Left hindlimb (tissue), 1 donor: ENCODE data around the gene CMC1.
"Not testable (repeated sequence)": the region's sequence is repeated elsewhere in the genome, so short reads cannot be mapped to it uniquely, and the experiment has no call there.

ENCODE experiments used
- DNase-seq: peaks from one replicate; pipeline ENCODE4 v3.0.0-alpha.2; 2018

Gene CMC1, protein sequence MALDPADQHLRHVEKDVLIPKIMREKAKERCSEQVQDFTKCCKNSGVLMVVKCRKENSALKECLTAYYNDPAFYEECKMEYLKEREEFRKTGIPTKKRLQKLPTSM

GRCh38 chr3:28241221-28242160 is at the start of gene CMC1:
TSS of gene CMC1 (plus strand) at chr3:28241619. CDS start at chr3:28241794, 175 bp downstream.
- DNase-seq = peak; percentile 98

DNA sequence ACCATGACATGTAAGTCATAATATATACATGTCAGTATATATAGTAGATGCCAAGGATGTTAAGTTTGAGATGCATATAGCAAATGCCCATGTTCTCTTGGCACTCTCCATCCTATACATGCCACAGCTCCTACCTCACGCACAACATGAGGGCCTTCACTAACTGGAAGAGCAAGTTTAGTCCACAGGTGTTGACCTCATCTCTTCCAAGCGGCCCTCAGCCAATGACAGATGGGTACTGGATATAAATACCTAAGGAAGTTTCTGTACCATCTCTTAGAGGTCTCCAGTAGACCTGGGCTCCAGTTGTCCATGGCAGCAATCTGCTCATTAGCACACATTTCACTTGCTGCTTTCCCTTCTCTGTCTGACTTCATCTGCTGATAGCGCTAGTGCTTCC is 43.3 kb upstream of the CMC1 start:
- DNase-seq = no peak

GRCh38 chr3:28198974-28199373 is 42.4 kb upstream of the CMC1 start:
- no peak for DNase-seq

DNA sequence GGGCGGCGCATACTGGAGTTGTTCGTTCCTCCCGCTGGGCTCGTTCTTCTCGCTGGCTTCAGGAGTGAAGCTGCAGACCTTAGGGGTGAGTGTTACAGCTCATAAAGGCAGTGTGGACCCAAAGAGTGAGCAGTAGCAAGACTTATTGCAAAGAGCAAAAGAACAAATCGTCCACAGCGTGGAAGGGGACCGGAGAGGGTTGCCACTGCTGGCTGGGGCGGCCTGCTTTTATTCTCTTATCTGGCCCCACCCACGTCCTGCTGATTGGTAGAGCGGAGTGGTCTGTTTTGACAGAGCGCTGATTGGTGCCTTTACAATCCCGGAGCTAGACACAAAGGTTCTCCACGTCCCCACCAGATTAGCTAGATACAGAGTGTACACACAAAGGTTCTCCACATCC is 41.8 kb upstream of the CMC1 start:
- DNase-seq = not testable (repeated sequence)

- DNase-seq = not testable (repeated sequence)
Observed at GRCh38 chr3:28200366-28200848, 41.0 kb upstream of the CMC1 start.

- DNase-seq = no peak
Observed at GRCh38 chr3:28206479-28206878, 34.9 kb upstream of the CMC1 start.

- no peak for DNase-seq
Observed at GRCh38 chr3:28207000-28207733, 34.3 kb upstream of the CMC1 start.

DNA sequence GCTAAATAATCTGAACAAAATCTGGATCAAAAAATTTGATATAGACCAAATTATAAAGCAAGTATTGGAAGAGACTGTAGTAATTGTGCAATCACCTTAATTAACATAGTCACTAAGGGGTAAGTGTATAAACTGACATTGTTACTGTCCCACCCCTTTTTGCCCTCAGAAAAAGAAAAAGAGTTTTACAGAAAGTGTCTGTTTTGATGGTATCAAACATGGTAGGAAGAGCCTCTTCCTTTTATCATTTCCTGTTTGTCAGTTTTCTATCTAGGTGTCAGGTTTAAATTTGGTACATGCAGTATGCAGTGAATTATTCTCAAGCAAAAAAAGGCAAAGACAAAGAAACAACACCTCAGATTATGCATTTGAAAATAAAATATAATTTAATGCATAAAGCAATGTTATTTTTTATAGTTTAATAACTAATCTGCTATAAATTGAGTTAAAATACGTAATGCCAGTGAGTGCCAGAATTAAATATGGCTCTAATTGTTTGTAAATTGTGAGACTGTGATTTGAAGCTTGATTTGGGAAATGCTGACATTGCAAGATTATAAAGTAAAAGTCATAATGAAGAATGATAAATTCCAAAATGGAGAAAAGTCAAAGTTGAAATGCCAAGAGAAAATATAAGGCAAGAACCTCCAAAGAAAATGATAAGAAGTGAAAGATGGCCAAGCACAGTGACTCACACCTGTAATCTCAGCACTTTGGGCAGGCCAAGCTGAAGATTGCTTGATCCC is 30.3 kb upstream of the CMC1 start:
- DNase-seq = no peak

GRCh38 chr3:28212681-28213080 is 28.7 kb upstream of the CMC1 start:
- no peak for DNase-seq

- DNase-seq = no peak
Observed at GRCh38 chr3:28215407-28215806, 26.0 kb upstream of the CMC1 start.

- DNase-seq = no peak
Observed at GRCh38 chr3:28218071-28218916, 23.1 kb upstream of the CMC1 start.

DNA sequence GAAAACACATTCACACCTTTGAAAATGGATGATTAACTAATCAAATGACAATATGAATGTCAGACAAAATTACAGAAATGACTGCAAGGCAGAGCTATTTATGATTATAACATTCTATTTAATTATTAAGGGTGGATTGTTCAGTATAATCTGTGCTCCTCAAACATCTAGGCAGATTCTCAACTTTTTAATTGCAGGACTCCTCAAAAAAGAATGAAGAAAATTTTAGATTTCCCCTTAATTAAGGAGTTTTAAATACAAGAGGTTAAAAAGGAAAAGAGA is 22.6 kb upstream of the CMC1 start:
- DNase-seq = no peak

DNA sequence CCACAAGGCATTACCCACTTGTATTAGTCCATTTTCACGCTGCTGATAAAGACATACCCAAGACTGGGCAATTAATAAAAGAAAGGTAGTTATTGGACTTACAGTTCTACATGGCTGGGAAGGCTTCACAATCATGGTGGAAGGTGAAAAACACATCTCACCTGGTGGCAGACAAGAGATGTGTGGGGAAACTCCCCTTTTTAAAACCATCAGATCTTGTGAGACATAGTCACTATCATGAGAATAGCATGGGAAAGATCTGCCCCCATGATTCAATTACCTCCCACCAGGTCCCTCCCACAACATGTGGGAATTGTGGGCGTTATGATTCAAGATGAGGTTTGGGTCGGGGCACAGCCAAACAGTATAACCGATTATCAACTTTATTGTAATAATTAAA is 17.0 kb upstream of the CMC1 start:
- no peak for DNase-seq

DNA sequence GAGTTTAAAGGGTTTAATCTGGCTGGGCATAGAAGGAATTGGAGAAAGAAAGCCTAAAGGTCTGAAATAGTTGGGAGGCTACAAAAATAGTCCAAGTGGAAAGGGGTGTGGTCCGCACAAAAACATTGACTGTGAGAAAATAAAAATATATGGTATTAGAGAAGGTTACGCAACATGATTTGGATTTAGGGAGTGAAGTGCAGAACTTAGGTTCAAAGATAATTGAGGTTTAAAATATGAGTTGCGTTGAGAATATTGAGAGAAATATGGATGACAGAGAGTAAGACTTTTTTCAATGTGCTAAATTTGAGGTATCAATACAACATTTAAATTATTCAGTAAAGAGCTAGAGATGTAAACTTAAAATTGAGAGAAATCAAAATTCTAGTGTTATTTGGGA is 15.4 kb upstream of the CMC1 start:
- no peak for DNase-seq

DNA sequence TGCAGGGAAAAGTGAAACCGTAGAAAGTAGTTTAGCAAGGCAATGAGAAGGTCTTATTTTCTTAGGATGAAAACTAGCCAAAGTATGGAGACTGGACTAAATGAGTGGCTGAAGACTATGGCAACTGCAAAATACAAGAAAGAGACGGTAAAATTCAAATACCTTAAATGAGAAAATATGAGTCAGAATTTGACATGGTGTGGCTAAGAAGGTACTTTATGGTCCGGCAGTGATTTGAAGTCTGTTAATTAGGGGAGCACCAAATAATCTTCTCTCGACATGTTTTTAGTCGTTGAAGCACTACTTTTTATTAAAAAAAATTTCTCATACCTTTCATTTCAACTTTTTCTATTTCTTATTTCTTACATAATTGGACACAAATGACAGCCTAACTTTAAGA is 12.8 kb upstream of the CMC1 start:
- DNase-seq = no peak

GRCh38 chr3:28232659-28233058 is 8.8 kb upstream of the CMC1 start:
- no peak for DNase-seq

- no peak for DNase-seq
Observed at GRCh38 chr3:28234454-28234853, 7.0 kb upstream of the CMC1 start.

- no peak for DNase-seq
Observed at GRCh38 chr3:28239108-28239507, 2.3 kb upstream of the CMC1 start.

DNA sequence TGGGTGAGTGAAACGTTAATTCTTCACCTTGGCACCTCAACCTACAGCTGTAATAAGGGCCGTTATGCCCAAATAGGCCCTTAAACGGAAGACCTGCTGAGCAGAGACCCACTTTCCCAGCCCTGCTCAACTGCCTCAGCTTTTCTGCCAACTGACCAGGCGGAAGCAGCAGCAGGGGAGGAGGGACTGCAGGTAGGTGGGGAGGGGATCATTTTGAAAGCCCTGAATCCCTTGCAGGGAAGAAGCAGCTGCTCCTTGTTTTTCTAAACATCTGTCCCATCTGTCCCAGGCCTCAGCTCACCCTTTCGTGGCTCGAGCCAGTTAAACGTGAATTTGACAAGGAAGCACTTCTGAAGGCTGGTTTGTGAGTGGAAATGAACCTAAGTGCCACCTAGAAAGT is 978 bp upstream of the CMC1 start:
- no peak for DNase-seq

DNA sequence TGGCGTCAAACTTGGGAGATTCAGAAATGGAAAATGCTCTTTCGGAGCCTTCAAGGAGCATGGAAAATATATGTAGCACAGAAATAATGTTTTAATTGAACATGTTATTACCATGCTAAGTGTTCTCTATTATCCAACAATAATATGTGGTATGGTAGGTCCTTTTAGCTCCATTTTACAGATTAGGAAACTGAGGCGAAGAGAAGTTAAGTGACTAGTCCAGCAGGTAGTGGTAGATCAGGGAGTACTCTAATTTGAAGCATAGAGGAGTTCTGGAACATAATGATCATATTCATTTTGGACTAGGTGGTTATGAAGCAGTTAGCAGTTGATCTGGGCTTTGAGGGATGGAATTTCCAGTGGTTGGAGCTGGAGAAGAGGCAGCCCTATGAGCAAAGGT is 1.1 kb downstream of the CMC1 start:
- DNase-seq = no peak

DNA sequence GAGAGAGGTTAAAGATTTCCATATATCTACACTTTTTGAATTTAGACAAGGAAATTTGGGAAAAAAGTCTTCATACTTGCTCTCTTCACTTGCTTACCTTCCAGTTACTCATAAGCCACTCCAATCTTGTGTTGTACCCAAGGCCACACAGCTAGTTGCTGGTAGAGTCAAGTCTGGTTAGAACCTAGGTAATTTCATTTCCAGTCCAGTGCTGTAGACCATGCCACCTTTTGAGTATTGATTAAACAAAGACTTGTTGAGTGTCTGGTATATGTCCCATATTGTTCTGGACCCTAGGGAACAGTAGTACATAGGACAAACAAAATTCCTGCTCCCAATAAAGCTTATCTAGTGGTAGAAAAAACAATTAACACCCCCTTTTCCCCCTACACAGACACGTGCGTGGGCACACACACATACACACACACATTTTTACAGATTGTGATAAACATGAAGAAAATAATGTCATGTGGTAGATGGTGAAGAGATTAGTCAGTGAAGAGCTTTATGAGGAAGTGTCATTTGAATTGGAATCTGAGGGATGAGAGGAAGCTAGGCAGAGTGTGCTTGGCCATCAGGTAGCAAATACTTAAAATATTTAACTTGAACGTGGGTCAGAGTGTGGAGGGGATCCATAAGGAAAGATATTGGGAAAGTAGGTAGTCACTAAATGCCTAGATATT is 2.1 kb downstream of the CMC1 start:
- no peak for DNase-seq

GRCh38 chr3:28244491-28244890 is 3.1 kb downstream of the CMC1 start:
- no peak for DNase-seq
